T1000 (cell line): ENCODE data around the gene GPR180.
"Not testable (repeated sequence)": the region's sequence is repeated elsewhere in the genome, so short reads cannot be mapped to it uniquely, and the experiment has no call there.

Experiments
- DNase-seq: peaks from one replicate; lab custom pipeline; 2025; ENCODE audit warnings: mixed read lengths; lab: John Stamatoyannopoulos, UW

Gene GPR180

GRCh38 chr13:94596575-94596971, 5.1 kb upstream of the GPR180 start:
- no peak for DNase-seq

GRCh38 chr13:94598281-94598680, 3.4 kb upstream of the GPR180 start:
- DNase-seq, result no peak

DNA sequence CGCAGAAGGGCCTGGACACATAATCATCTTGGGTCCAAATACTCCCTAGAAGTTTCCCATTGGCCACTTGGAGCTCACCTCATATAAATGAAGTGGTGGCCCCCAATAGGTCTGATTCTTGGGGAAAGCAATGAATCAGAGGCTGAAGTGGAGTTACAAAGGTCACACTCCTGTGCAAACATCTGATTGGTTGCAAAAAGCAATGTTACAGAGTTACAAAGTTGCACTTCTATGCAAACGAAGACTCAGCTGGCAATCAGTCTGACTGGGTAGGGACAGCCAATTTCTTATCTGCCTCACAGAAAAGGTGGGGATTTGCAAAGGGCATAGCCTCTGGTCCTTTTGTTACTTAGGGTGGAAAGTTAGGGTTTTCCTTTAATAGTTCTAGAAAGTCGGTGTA, 1.8 kb upstream of the GPR180 start:
- no peak for DNase-seq

GRCh38 chr13:94602467-94602866, 810 bp downstream of the GPR180 start:
- no peak for DNase-seq

DNA sequence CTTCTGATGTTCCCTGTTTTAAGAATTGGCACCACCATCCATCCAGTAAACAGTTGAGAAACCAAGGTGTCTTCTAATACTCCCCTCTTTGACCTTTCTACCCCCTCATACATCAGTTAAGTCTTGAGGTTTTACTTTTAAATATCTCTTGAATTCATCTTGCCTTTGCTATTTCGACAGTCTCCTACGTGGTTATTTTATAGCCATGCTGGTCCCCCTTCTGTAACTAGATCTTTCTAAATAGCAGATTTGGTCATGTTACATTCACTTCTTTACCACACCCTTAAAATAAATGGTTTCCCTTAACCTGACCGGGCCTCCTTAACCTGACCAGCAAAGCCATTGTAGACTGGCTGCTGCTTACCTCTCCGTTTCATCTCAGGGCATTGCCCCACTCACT, 5.4 kb downstream of the GPR180 start:
- DNase-seq, result no peak

DNA sequence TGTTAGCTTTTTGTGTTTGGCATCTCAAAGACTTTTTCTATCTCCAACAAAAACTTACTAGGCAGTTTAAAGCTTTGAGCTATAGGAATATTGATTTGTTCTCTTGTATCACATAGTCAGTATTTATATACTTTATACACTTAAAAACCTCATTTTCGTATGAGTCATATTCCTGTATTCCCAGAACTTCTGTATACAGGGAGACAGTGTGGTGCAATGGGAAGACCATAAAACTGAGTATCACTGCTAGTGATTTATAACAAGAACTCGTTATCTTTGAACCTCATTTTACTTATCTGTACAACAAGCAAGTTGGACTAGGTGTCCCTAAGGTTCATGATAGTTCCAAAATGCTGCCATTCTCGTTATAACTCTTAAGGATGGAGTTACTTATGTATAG, 6.3 kb downstream of the GPR180 start:
- no peak for DNase-seq

- no peak for DNase-seq
Observed at GRCh38 chr13:94608586-94608985, 6.9 kb downstream of the GPR180 start.

DNA sequence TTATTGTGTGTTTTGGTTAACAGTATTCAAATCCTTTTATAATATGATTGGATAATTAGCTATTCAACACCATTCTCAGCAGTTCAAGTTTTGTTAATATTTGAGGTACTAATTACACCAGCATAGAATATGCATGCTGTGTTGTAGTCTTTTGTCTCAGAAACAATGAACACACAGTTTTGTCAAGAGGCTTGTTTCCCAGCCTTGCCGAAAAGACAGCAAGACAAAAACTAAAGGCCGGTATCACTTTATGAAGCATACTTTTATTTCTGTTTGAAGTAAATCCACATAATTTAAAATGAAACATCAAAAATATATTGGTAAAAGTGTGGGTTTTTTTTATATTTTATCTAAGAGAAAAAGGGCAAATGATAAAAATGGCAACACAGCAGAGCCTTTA, 7.5 kb downstream of the GPR180 start:
- no peak for DNase-seq

DNA sequence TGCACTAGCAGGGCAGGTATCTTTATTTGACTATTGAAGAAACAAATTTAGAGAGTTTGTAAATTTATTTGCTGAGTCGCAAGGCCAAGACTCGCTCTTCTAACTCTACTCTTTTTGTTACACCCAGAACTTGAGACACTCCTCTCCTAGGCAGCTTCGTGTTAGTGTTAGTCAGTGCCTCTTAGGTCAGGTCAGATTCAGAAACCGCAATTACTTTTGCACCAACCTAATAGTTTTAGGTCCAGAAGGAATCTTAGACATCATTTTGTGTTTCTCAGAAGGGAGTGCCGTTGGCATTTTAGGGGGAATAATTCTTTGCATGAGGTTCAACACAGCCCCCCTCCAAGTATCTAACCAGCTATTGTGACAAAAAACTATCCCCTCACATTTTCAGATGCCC, 8.8 kb downstream of the GPR180 start:
- no peak for DNase-seq

DNA sequence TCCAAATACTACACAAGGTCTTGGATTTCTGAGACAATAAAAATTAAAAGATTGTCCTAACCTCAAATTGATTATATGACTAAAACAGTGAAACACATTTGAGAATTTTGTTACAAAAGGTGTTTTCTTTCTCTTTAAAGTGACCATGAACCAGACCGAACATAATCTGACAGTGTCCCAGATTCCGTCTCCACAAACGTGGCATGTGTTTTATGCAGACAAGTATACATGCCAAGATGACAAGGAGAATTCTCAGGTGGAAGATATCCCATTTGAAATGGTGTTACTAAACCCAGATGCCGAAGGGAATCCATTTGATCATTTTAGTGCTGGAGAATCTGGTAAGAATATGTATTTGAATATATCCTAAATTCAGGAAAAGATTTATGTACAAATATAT, 10.4 kb downstream of the GPR180 start:
- no peak for DNase-seq

DNA sequence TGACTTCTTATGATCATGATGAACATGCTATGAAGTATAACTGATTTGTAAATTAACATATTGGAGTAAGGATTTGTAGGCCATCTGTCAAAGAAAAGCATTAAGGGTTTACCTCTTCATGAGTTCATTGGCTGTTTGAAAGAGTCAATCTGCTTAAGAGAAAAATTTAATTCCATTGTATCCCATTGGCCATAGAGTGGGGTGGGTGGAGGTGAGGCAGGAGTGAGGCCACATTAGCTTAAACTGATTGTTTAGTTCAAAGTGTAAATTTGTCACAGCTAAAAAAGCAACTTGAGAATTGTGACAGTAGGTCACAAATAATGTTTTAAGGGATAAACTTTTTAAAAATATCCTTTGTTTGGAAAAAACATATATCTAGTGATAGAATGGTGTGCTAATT, 11.4 kb downstream of the GPR180 start:
- no peak for DNase-seq

DNA sequence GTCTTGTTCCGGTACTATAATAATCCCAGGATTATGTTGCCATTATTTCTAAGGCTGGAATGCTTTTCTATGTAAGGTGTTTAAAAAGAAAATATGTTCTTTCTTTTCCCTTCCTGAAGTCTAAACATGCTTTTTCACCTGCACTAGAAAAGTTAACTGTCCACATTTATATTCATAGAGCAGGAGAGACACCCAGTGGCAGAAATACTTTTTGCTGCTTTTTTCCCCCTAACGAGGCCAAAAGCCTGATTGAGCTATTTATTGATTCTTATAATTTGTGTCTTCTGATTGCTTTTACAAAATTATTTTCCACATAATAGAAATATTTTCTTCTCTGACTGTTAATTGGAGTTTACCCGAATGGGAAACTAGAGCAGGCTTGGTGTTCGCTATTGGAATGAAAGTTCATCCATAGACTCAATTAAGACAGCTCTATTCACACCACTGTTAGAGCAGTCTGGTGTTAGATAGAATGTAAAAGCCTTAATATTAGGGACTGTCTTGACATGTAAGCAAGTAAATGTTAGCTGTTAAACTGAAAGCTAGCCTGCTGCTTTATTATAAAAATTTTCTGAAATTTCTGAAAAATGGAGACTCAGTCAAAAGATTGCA, 15.8 kb downstream of the GPR180 start:
- DNase-seq, result no peak

GRCh38 chr13:94620286-94620896, 18.7 kb downstream of the GPR180 start:
- no peak for DNase-seq

GRCh38 chr13:94622344-94622743, 20.7 kb downstream of the GPR180 start:
- DNase-seq, result no peak

- no peak for DNase-seq
Observed at GRCh38 chr13:94623316-94623715, 21.7 kb downstream of the GPR180 start.

GRCh38 chr13:94630858-94631257, 29.2 kb downstream of the GPR180 start:
- DNase-seq, result no peak

DNA sequence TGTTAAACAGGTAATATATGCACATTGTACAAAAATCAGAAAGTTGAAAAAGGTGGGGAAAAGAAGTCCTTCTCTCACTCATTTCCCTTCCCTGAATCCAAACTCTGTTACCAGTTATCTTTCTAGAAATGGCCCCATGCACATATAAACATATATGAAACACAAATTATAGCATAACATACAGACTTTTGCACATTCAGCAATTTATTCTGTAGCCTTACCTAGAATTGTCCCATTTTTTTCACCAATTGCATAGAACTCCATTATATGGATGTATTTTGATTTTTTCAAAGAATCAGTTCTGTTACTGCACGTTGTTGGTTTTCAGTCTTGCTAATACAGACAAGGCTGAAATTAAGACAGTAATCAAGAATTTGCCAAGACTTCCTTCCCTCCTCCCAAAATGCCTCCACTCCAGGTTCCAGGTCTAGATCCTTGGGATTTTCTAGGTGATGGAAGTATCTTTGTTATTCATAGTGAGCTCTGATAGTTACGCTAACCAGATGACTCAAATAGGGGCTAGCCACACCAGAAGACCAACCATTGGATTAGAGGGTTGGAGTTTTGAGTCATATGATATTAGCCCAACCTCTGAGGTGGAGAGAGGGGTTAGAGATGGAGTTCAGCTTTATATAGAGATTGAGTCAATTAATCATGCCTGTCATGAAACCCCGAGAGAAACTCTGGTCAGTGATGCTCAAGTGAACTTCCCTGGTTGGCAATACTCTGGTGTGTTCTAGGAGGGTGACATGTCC, 30.7 kb downstream of the GPR180 start:
- DNase-seq, result no peak

GRCh38 chr13:94636096-94636495, 34.4 kb downstream of the GPR180 start:
- not testable (repeated sequence) for DNase-seq

- DNase-seq, result no peak
Observed at GRCh38 chr13:94636942-94637578, 35.4 kb downstream of the GPR180 start.

DNA sequence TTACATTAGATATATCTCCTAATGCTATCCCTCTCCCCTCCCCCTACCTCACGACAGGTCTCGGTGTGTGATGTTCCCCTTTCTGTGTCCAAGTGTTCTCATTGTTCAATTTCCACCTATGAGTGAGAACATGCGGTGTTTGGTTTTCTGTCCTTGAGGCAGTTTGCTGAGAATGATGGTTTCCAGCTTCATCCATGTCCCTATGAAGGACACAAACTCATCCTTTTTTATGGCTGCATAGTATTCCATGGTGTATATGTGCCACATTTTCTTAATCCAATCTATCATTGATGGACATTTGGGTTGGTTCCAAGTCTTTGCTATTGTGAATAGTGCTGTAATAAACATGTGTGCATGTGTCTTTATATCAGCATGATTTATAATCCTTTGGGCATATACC, 36.0 kb downstream of the GPR180 start:
- not testable (repeated sequence) for DNase-seq

- no peak for DNase-seq
Observed at GRCh38 chr13:94640721-94641120, 39.1 kb downstream of the GPR180 start.

GRCh38 chr13:94641409-94641941, 39.8 kb downstream of the GPR180 start:
- DNase-seq, result no peak

DNA sequence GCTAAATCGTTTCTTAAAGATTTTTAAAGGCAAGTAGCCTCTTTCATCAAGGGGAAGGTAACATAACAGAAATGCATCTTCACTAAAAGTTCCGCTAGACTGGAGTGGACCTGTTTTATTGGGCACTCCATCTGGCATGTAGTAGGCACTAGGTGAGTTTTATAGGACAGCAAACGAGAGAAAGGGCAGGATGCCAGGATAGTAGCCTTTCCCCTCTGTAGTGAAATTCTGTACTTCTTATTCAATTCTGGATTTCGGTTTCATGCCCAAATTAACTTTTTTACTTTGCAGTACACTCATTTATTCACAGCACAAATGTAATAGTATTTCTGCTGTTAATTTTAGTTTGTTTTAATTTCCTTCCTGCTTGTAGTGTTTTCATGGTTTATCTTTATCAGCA, 45.2 kb downstream of the GPR180 start:
- DNase-seq, result no peak
